HUES48 (cell line): Measurements from ENCODE around the gene CCDC88C.

Experiments used
- H3K27ac ChIP-seq: one replicate; pipeline ENCODE4 v1.7.0; 2013; ENCODE audit warnings: low read depth, low read length, inconsistent platforms
- H3K27me3 ChIP-seq: 2 replicates; pipeline ENCODE4 v1.6.1; 2013; ENCODE audit warnings: mild to moderate bottlenecking, low read length; ENCODE audit not compliant: control insufficient read depth, insufficient read depth
- H3K36me3 ChIP-seq: 2 replicates; pipeline ENCODE4 v1.6.1; 2013; ENCODE audit warnings: low read length; ENCODE audit not compliant: control insufficient read depth, insufficient read depth
- H3K4me1 ChIP-seq: 2 replicates; pipeline ENCODE4 v1.6.1; 2013; ENCODE audit warnings: mild to moderate bottlenecking, low read length; ENCODE audit not compliant: control insufficient read depth, insufficient read depth
- H3K4me3 ChIP-seq: 2 replicates; pipeline ENCODE4 v1.5.1; 2013; ENCODE audit warnings: mild to moderate bottlenecking, low read depth, low read length
- H3K9ac ChIP-seq: 2 replicates; pipeline ENCODE4 v1.6.1; 2013; ENCODE audit warnings: mild to moderate bottlenecking, low read depth, low read length, moderate library complexity
- H3K9me3 ChIP-seq: 2 replicates; pipeline ENCODE4 v1.6.1; 2013; ENCODE audit warnings: low read length; ENCODE audit not compliant: control insufficient read depth, insufficient read depth

CCDC88C gene

DNA sequence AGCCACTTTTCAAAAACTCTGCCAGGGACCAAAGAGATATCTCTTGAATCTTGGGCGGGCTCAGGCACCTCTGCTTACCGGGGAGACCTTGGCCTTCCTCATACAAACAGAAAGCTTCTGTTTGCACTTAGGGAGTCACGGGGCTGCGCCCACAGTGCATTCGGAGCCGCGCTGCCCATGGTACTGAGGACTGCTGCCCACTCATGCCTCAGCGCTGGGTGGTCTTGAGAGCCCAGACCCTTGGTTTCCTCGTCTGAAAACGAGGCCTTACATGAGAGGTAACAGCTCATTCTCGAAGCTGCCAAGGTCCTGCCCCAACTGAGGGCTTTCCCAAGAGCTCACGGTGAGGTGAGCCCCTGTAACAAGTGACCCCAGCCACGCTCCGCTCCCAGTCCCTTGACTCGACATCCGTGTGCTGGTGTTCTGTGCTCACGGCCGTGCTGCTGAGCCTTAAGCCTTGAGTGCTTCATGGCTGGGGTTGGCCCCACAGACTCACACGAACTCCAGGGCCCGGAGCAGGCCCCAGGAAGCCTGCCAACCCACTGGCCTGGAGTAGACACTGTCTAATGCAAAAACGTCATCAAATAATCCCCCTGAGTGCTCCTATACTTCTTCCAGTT lies 125.7 kb downstream of the CCDC88C start:
- H3K9ac ChIP-seq, result no peak overlapping the region
- no peaks in the 10 kb centered on the region for H3K27me3 ChIP-seq
- H3K4me3 ChIP-seq, result no peak overlapping the region
- peaks cover 82% of the 10 kb centered on the region for H3K36me3 ChIP-seq
- H3K9me3 ChIP-seq, result no peaks in the 10 kb centered on the region
- H3K4me1 ChIP-seq, result no peaks in the 10 kb centered on the region
- no peak overlapping the region for H3K27ac ChIP-seq

DNA sequence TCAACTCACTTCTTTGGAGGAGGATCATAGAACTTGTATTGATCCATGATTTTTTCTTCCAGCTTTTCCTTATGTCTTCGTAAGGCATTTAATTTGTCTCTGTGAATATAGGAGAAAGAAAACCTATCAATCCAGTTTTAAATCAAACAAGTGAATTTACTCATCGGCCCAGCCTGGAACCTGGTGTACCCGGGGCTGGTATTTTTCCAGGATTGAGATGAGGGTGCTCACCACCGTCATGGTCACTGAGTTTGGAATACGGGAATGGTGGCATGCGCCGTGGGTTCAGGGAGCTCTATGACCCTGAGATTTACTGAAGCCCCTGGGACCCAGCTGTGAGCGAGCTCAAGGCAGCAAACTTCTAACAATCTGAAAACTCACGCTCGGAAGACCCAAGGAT lies 126.6 kb downstream of the CCDC88C start:
- peaks cover 72% of the 10 kb centered on the region for H3K36me3 ChIP-seq
- H3K4me3 ChIP-seq, result no peak overlapping the region
- H3K9ac ChIP-seq, result no peak overlapping the region
- H3K27ac ChIP-seq, result no peak overlapping the region
- H3K9me3 ChIP-seq, result no peaks in the 10 kb centered on the region
- no peaks in the 10 kb centered on the region for H3K27me3 ChIP-seq
- no peaks in the 10 kb centered on the region for H3K4me1 ChIP-seq

DNA sequence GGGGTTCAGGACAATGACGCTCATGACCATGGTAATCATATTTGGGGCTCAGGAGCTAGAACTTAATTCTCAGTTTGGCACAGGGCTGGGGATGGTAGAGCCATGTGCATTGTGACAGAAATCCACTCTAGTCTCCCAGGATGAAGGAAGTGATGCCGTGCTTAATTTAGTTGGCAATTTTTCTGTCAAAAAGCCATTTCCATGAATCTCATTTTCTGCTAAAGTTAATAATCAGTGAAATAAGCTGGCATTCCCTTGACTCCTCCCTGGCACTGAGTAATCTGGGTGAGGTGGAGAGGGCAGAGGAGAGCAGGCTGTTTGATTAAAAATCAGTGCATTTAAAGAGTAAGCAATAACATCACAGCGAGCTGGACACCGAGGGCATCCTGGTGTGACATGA lies 128.2 kb downstream of the CCDC88C start:
- H3K36me3 ChIP-seq, result peaks cover 73% of the 10 kb centered on the region
- no peak overlapping the region for H3K27ac ChIP-seq
- no peaks in the 10 kb centered on the region for H3K27me3 ChIP-seq
- H3K4me1 ChIP-seq, result no peaks in the 10 kb centered on the region
- no peak overlapping the region for H3K9ac ChIP-seq
- H3K4me3 ChIP-seq, result no peak overlapping the region
- no peaks in the 10 kb centered on the region for H3K9me3 ChIP-seq

DNA sequence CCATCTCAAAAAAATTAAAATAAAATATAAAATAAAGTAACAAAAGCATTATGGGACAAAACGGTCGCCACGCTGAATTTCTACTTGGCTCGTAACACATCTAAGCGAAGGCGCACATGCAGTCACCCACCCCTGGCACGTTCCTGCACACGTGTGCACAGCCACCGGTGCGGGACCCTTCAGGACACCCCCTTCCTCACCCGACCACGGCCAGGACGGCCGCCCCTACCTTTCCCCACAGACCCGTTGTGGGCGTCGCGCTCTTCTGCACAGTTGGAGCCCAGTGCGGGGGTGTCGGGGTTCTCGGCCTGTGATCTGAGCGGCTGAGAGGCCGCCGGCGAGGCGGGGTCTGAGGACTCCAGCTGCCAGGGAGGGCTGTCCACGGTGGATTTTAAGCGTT lies 128.7 kb downstream of the CCDC88C start:
- Histone ChIP-seq H3K36me3 (peaks cover 73% of the 10 kb centered on the region), H3K9me3 (no peaks in the 10 kb centered on the region), H3K4me3 (no peak overlapping the region), H3K27ac (no peak overlapping the region), H3K9ac (no peak overlapping the region), H3K4me1 (no peaks in the 10 kb centered on the region), H3K27me3 (no peaks in the 10 kb centered on the region)

DNA sequence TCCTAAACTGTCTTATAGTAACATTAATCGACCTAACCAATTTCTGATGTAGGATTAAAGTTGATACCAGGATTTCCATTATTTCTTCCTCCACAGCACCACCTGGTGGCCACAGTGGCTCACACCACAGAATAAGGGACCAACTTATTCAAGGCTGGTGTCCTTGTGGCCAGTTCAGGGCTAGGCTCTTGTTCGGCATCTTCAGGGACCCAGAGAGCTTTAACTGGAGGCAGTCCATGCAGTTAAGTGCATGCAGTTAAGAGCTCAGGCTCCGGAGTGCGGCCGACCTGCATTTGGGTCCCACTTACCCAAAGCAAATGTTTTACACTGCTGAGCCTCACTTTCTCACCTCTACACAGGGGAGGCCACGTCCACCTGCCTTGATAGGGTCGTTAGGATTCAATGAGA lies 131.1 kb downstream of the CCDC88C start:
- Histone ChIP-seq H3K27me3 (no peaks in the 10 kb centered on the region), H3K9me3 (no peaks in the 10 kb centered on the region), H3K4me1 (no peaks in the 10 kb centered on the region), H3K4me3 (no peak overlapping the region), H3K27ac (no peak overlapping the region), H3K9ac (no peak overlapping the region), H3K36me3 (peaks cover 79% of the 10 kb centered on the region)

DNA sequence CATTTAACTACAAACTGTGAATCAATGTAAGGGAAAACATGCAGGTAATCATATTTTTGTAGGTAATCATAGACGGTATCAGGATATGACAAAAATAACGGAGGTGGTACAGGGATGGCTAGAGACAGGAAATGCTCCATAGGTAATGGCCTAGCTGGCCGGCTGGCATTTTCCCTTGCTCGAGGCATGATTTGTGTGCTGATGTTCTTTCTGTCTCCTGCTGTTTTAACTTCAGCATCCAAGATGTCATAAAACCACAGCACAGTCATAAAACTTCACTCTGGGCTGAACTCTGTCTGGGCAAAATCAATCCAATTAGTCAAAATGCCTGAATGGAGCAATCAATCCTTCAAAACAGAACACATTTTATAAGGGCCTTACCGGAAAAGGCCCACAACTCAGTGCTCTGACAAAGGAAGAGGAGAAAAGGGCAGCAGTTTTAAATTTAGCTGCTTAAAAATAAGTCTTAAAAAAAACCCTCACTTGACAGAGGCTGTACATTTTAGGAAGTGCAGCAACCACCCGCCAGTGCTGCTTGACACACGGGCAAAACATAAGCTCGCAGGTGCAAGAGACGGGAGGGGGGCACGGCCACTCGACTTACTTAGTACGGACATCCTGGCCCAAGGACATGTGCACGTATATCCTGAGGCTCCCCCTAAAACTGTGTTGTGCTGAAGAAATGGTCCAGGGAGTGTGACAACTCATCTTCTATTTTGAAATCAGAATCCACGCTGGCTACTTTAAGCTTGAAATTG lies 132.7 kb downstream of the CCDC88C start:
- H3K9ac ChIP-seq, result no peak overlapping the region
- H3K27ac ChIP-seq, result no peak overlapping the region
- H3K27me3 ChIP-seq, result no peaks in the 10 kb centered on the region
- H3K4me1 ChIP-seq, result no peaks in the 10 kb centered on the region
- no peak overlapping the region for H3K4me3 ChIP-seq
- H3K9me3 ChIP-seq, result no peaks in the 10 kb centered on the region
- H3K36me3 ChIP-seq, result peaks cover 80% of the 10 kb centered on the region

DNA sequence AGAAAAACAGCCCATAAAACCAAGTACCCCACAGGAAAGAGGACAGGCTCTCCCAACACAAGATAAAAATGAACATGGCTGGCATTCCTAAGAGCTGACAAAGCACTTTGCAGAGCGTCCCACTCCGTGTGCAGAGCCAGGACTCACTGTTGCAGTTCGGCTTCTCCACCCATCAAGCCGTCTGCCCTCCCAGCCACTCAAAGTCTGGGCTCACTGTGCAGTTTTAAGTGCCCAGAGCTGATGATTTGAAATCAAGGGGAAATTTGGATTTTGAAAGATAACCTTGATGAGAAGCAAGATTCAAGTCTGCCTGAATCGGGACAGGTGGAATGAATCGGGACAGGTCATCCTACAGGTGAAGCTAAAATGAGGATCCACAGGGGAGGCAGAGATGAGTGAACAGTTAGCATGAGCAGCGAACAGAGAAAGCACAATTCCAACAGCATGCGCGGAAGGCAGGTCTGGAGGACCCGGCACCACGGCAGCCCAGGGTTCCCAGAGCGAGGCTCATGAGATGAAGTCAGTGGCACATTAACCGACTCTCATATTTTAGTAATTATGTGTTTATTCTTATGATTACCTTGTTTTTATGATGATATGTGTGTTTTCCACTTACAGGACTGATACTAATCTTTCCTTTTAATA lies 133.4 kb downstream of the CCDC88C start:
- peaks cover 80% of the 10 kb centered on the region for H3K36me3 ChIP-seq
- H3K4me3 ChIP-seq, result no peak overlapping the region
- H3K9ac ChIP-seq, result no peak overlapping the region
- H3K27ac ChIP-seq, result no peak overlapping the region
- no peaks in the 10 kb centered on the region for H3K4me1 ChIP-seq
- H3K27me3 ChIP-seq, result no peaks in the 10 kb centered on the region
- H3K9me3 ChIP-seq, result no peaks in the 10 kb centered on the region

DNA sequence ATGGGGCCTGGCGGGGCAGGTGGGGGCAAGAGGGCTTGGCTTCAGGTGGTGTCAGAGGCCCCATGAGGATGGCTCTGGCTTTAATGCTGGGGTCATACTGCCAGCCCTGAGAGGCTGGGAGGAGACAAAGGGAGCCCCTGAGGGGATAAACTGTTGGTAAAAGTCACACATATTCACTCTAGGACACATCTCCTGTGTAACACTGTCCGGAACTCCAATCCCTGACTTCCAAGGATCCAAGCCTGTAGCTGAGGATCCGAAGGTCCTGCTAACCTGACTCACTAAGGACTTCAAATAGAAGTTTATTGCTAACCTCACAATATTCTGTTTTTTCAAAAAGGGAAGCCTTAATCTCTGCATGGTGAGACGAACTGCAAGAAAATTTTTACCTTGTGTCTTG lies 134.0 kb downstream of the CCDC88C start:
- Histone ChIP-seq H3K36me3 (peaks cover 80% of the 10 kb centered on the region), H3K27ac (no peak overlapping the region), H3K27me3 (no peaks in the 10 kb centered on the region), H3K9ac (no peak overlapping the region), H3K4me3 (no peak overlapping the region), H3K9me3 (no peaks in the 10 kb centered on the region), H3K4me1 (no peaks in the 10 kb centered on the region)

DNA sequence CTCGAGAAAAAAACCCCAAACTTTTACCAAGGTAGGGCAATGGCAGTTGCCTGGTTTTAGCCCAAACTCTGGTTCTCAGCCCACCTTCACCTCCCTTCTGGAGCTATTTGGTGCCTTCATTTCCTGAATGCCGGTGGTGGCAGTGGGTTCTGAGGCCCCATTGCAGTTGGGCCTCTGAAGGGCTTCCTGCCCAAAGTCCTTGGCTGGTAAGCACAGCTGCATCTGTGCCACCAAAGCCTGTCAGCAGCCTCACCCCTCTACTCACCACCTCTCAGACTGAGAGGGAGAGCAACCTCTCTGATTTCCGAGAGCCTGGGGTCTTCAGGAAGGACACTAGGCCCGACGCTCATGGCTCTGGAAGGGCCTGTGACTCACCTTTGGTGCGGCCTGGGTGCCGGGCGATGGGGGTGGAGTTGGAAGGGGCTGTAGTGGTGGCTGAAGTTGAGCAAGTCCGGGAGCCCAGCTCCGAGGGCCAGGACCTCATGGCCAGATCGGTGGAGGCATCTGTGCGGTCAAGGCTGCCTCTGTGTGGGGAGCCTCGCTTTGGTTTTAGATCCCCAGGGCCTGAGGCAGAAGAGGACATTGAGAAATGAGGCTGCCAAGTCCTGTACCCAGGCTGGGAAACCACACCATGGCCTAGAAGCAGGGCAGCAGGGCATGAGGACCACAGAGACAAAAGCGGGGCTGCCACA lies 134.5 kb downstream of the CCDC88C start:
- no peaks in the 10 kb centered on the region for H3K4me1 ChIP-seq
- H3K27me3 ChIP-seq, result no peaks in the 10 kb centered on the region
- H3K9me3 ChIP-seq, result no peaks in the 10 kb centered on the region
- no peak overlapping the region for H3K4me3 ChIP-seq
- H3K9ac ChIP-seq, result no peak overlapping the region
- H3K36me3 ChIP-seq, result peaks cover 82% of the 10 kb centered on the region
- no peak overlapping the region for H3K27ac ChIP-seq

DNA sequence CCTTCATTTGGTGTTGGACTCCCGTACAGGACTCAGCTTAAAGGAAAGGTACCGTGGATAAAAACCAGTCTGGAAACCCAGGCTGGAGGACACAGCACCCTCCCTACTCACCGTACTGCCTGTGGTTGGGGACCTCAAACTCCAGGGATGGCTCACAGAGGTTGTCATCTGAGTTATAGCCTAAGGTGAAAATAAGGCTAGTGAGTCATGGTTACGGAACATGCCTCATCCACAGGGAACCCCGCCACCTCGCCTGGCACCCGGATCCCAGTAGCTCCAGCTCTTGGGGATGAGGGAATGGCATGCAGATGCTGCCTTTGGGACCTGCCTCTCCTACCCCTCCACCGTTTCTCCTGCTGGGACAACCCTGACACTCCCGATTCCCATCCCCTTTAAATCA lies 136.3 kb downstream of the CCDC88C start:
- H3K36me3 ChIP-seq, result peaks cover 93% of the 10 kb centered on the region
- no peaks in the 10 kb centered on the region for H3K4me1 ChIP-seq
- H3K27ac ChIP-seq, result no peak overlapping the region
- no peak overlapping the region for H3K4me3 ChIP-seq
- no peak overlapping the region for H3K9ac ChIP-seq
- H3K27me3 ChIP-seq, result no peaks in the 10 kb centered on the region
- no peaks in the 10 kb centered on the region for H3K9me3 ChIP-seq

DNA sequence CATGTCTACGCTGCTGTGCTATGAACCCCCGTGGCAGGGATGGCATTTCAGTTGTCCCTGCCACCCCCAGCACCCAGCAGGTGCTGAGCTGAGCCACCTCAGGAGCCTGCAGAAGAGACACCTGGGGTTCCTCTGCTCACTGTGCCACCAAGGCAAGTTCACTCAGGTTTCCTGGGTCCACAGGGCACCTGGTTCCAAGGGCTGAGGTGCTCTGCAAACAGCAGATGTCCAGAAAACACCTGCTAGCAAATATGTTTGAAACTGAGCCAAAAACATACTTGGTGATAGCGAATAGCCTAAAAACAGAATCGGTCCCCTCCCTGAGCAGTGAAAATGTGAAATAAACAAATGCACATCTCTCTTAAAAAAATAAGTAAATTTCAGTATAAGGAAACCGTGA lies 137.5 kb downstream of the CCDC88C start:
- peaks cover 89% of the 10 kb centered on the region for H3K36me3 ChIP-seq
- no peaks in the 10 kb centered on the region for H3K9me3 ChIP-seq
- no peak overlapping the region for H3K27ac ChIP-seq
- H3K27me3 ChIP-seq, result no peaks in the 10 kb centered on the region
- no peaks in the 10 kb centered on the region for H3K4me1 ChIP-seq
- H3K9ac ChIP-seq, result no peak overlapping the region
- H3K4me3 ChIP-seq, result no peak overlapping the region
